ENCODE results near the gene RXRB. TPM values are rescaled to one million over a fixed set of nuclear protein-coding genes. Genes with fewer than 3 reads are reported as not detected.

Gene RXRB
- total RNA-seq, 1 donor from 2014 or later = 70.3 TPM

GRCh38 chr6:33144373-33144772 lies 56.1 kb downstream of the RXRB start:
- no peaks in the 10 kb centered on the region for H3K9me3 Mint-ChIP-seq
- no peak overlapping the region for H3K27ac Mint-ChIP-seq
- DNase-seq (ENCODE audit: low spot score in 2 of 2, unreplicated experiment in 2 of 2) = no peak
- H3K27me3 Mint-ChIP-seq (ENCODE audit: low read depth) = peaks cover 43% of the 10 kb centered on the region
- H3K4me3 Mint-ChIP-seq = no peak overlapping the region
- no peaks in the 10 kb centered on the region for H3K36me3 Mint-ChIP-seq
- TF ChIP-seq CTCF (IDR thresholded peaks at IDR 0.05; ENCODE audit: unreplicated experiment) = no peak
- no peaks in the 10 kb centered on the region for H3K4me1 Mint-ChIP-seq

Small RNA genes within 50 kb of the gene (microRNA-seq; reads per million reads assigned to microRNA genes)
- 12.6 reads per million, percentile 36 among the genes with 10 or more reads in this experiment for gene MIR219A1

Other genes with a start within 250 kb of the RXRB start
- 1.7 to 2.1 TPM (median 2.0 TPM) in 3 replicates for gene HLA-DMA, start 247.6 kb downstream of the RXRB start, total RNA-seq
- 235 to 261 TPM (median 246 TPM) in 3 replicates for gene BRD2, start 232.1 kb downstream of the RXRB start, total RNA-seq
- 4.8 to 6.1 TPM (median 5.8 TPM) in 3 replicates for gene HLA-DOA, start 191.1 kb downstream of the RXRB start, total RNA-seq
- 2.0 to 2.2 TPM (median 2.0 TPM) in 3 replicates for gene HLA-DPA1, start 127.0 kb downstream of the RXRB start, total RNA-seq
- gene HLA-DPB1, start 124.7 kb downstream of the RXRB start, total RNA-seq = 12.0 to 12.7 TPM (median 12.0 TPM) in 3 replicates
- 12.6 to 14.4 TPM (median 14.2 TPM) in 3 replicates for gene COL11A2, start 8.2 kb downstream of the RXRB start, total RNA-seq
- gene SLC39A7, start 202 bp upstream of the RXRB start, total RNA-seq = 138 to 140 TPM (median 140 TPM) in 3 replicates
- 15.0 to 15.3 TPM (median 15.1 TPM) in 3 replicates for gene HSD17B8, start 4.0 kb upstream of the RXRB start, total RNA-seq
- 55.8 to 59.0 TPM (median 56.0 TPM) in 3 replicates for gene RING1, start 7.8 kb upstream of the RXRB start, total RNA-seq
- gene VPS52, start 71.2 kb upstream of the RXRB start, total RNA-seq = 67.2 to 69.8 TPM (median 69.6 TPM) in 3 replicates
- gene RPS18, start 71.4 kb upstream of the RXRB start, total RNA-seq = 2,626 to 2,771 TPM (median 2,750 TPM) in 3 replicates
- gene B3GALT4, start 76.5 kb upstream of the RXRB start, total RNA-seq = 3.9 to 4.6 TPM (median 4.3 TPM) in 3 replicates
- 46.2 to 53.6 TPM (median 52.0 TPM) in 3 replicates for gene WDR46, start 88.6 kb upstream of the RXRB start, total RNA-seq
- gene PFDN6, start 88.9 kb upstream of the RXRB start, total RNA-seq = 38.7 to 43.0 TPM (median 39.9 TPM) in 3 replicates
- gene RGL2, start 98.3 kb upstream of the RXRB start, total RNA-seq = 108 to 113 TPM (median 112 TPM) in 3 replicates
- gene TAPBP, start 113.4 kb upstream of the RXRB start, total RNA-seq = 62.8 to 68.3 TPM (median 64.4 TPM) in 3 replicates
- gene ZBTB22, start 117.1 kb upstream of the RXRB start, total RNA-seq = 33.2 to 36.0 TPM (median 35.8 TPM) in 3 replicates
- 31.9 to 33.2 TPM (median 33.1 TPM) in 3 replicates for gene DAXX, start 122.3 kb upstream of the RXRB start, total RNA-seq
- gene KIFC1, start 191.2 kb upstream of the RXRB start, total RNA-seq = 30.1 to 31.3 TPM (median 30.3 TPM) in 3 replicates
- 61.0 to 63.6 TPM (median 63.0 TPM) in 3 replicates for gene PHF1, start 210.3 kb upstream of the RXRB start, total RNA-seq
- gene CUTA, start 217.4 kb upstream of the RXRB start, total RNA-seq = 238 to 239 TPM (median 239 TPM) in 3 replicates
- gene SYNGAP1, start 219.4 kb upstream of the RXRB start, total RNA-seq = 57.7 to 66.1 TPM (median 65.1 TPM) in 3 replicates